SK-N-SH (cell line): ENCODE measurements around the gene INHBB.
A peak's percentile ranks its signal among the peaks of the same experiment; 100 is the strongest.

Source experiments
- CTCF ChIP-seq: fragments of 200-600 bp; sonication (generic); IDR thresholded peaks from 2 replicates; pipeline ENCODE4 v1.6.1; 2017; ENCODE audit warnings: antibody characterized with exemption, mild to moderate bottlenecking, moderate library complexity
- ELF1 ChIP-seq: IDR thresholded peaks from 2 replicates; pipeline ENCODE4 v1.4.0; 2012
- EP300 ChIP-seq, 2 experiments: IDR thresholded peaks; 2 replicates each; pipeline versions ENCODE4 v1.4.0 to v1.6.1; 2012; ENCODE audit warnings: borderline replicate concordance in 1 of 2, low read depth in 1 of 2, low read length in 1 of 2
- FOXJ3 ChIP-seq: sonication (generic); formaldehyde crosslinking; IDR thresholded peaks from 2 replicates; pipeline ENCODE4 v1.5.1; 2020; ENCODE audit warnings: mild to moderate bottlenecking, missing genetic modification reagents
- JUND ChIP-seq: IDR thresholded peaks from 2 replicates; pipeline ENCODE4 v1.4.0; 2012
- MAX ChIP-seq: IDR thresholded peaks from 2 replicates; pipeline ENCODE4 v1.4.0; 2012; ENCODE audit warnings: low read depth
- MXI1 ChIP-seq: IDR thresholded peaks from 2 replicates; pipeline ENCODE4 v1.6.1; 2012; ENCODE audit warnings: mild to moderate bottlenecking, low read depth, low read length, improper control_type of control experiment
- NFIC ChIP-seq: IDR thresholded peaks from 2 replicates; pipeline ENCODE4 v1.4.0; 2012; ENCODE audit warnings: borderline replicate concordance
- POLR2AphosphoS5 ChIP-seq: IDR thresholded peaks from 2 replicates; pipeline ENCODE4 v1.6.1; 2012; ENCODE audit warnings: low read depth, low read length
- RAD21 ChIP-seq: IDR thresholded peaks from 2 replicates; pipeline ENCODE4 v1.6.1; 2012; ENCODE audit warnings: mild to moderate bottlenecking, low read length
- REST ChIP-seq: IDR thresholded peaks from 2 replicates; pipeline ENCODE4 v1.6.1; 2012; ENCODE audit warnings: mild to moderate bottlenecking, low read depth, low read length, moderate library complexity
- TEAD4 ChIP-seq: IDR thresholded peaks from 2 replicates; pipeline ENCODE4 v1.4.0; 2012; ENCODE audit warnings: mild to moderate bottlenecking, borderline replicate concordance; ENCODE audit not compliant: insufficient read depth
- USF2 ChIP-seq: fragments of 150-350 bp; IDR thresholded peaks from 2 replicates; pipeline ENCODE4 v1.6.1; 2017; ENCODE audit warnings: antibody characterized with exemption, low read length, low read depth, borderline replicate concordance
- YY1 ChIP-seq: IDR thresholded peaks from 2 replicates; pipeline ENCODE4 v1.4.0; 2012; ENCODE audit warnings: low read depth, mild to moderate bottlenecking

GRCh38 chr2:120305296-120305695, 40.6 kb upstream of the INHBB start:
- no peak for TF ChIP-seq USF2
- TF ChIP-seq MXI1 = no peak
- TF ChIP-seq FOXJ3 (CRISPR knock-in tag) = no peak
- TF ChIP-seq REST = no peak
- TF ChIP-seq CTCF = peak; percentile 33
- TF ChIP-seq EP300 (IDR thresholded peaks at IDR 0.05; ENCODE audit: borderline replicate concordance in 1 of 2, low read depth in 1 of 2, low read length in 1 of 2) = no peak
- no peak for TF ChIP-seq ELF1
- no peak for TF ChIP-seq JUND
- no peak for TF ChIP-seq TEAD4
- TF ChIP-seq NFIC = no peak
- TF ChIP-seq MAX = no peak
- TF ChIP-seq YY1 = no peak
- TF ChIP-seq POLR2AphosphoS5 = no peak
- TF ChIP-seq RAD21 = peak; percentile 21; the same call in 1 of the 2 replicates
